Loucy (cell line): ENCODE data around the gene SORL1-AS1.

Experiments used
- EZH2phosphoT487 ChIP-seq: fragments of 200-600 bp; IDR thresholded peaks from 2 replicates; pipeline ENCODE4 v1.6.1; 2018; ENCODE audit warnings: antibody characterized with exemption, mild to moderate bottlenecking, moderate library complexity, borderline replicate concordance
- TF ChIP-seq, protein P1 (sequence below): fragments of 200-600 bp; sonication (generic); conservative IDR thresholded peaks from 2 replicates; pipeline ENCODE4 v1.5.1; 2014; ENCODE audit warnings: mild to moderate bottlenecking, antibody characterized with exemption, low read length

DNA sequence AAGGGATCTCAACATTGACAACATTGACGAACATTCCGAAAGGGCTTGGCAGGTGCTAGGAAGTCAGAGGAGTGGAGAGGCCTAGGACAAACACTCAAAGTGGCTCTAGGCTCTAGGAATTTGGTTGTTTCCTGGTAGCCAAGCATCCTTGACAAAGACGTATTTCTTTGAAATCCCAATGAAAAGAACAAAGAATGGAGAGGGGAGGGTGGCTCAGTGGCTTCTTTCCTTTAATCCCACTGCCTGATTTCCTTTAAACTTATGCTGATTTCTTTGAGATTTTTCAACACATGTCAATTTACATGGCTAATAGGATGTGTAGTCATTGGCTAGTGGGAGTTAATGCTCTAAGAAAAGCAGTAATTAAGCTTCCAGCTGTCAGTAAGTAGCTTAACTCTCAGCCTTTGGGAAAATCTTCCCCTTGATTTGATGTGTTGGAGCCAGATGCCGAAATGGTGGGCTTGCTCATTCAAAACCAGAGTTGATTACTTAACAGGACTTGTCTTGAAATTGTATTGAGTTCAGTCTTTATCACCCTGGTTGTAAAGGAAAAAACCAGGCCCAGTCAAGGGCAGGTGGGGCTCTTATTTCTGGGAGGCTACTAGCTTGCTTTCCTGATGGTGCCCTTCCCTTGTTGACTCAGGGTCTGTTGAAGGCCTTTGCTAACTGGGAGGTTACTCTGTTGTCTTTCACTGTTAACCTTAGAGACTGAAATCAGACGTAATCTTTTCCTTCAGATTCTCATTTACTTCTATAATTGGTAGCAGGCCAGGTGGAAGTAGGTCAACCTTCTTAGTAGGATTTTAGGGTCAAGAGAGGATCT lies 44.6 kb upstream of the SORL1-AS1 start:
- TF ChIP-seq, protein P1, sequence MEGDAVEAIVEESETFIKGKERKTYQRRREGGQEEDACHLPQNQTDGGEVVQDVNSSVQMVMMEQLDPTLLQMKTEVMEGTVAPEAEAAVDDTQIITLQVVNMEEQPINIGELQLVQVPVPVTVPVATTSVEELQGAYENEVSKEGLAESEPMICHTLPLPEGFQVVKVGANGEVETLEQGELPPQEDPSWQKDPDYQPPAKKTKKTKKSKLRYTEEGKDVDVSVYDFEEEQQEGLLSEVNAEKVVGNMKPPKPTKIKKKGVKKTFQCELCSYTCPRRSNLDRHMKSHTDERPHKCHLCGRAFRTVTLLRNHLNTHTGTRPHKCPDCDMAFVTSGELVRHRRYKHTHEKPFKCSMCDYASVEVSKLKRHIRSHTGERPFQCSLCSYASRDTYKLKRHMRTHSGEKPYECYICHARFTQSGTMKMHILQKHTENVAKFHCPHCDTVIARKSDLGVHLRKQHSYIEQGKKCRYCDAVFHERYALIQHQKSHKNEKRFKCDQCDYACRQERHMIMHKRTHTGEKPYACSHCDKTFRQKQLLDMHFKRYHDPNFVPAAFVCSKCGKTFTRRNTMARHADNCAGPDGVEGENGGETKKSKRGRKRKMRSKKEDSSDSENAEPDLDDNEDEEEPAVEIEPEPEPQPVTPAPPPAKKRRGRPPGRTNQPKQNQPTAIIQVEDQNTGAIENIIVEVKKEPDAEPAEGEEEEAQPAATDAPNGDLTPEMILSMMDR, result no peak
- no peak for TF ChIP-seq EZH2phosphoT487
